ENCODE results near the gene CYP2D6. TPM values are rescaled to one million over a fixed set of nuclear protein-coding genes. Genes with fewer than 3 reads are reported as not detected.

Gene CYP2D6
- total and polyA plus RNA-seq, 10 of the 15 experiments (the other 5 are each of a cell fraction or from before 2014, with no cell fraction given): 0.08 to 1.4 (median 0.39) TPM

- TF ChIP-seq SPI1 (IDR thresholded peaks at IDR 0.05; ENCODE audit: borderline replicate concordance, insufficient read depth, low read depth, low read length): peak; percentile 75
- TF ChIP-seq IKZF1 (conservative IDR thresholded peaks at IDR 0.05): 0 out of 2 replicates have a peak, but pooled peaks have one; percentile 20
- TF ChIP-seq NR2C1 (IDR thresholded peaks at IDR 0.05): no peak
- peaks cover 12 to 22% of the 10 kb centered on the region in 2 experiments for H3K36me3 ChIP-seq (ENCODE audit: control insufficient read depth in 2 of 2, insufficient read depth in 2 of 2, low read length in 1 of 2)
- H3K4me3 ChIP-seq: no peak overlapping the region
- no peaks in the 10 kb centered on the region for H3K27me3 ChIP-seq (replicated peaks in 1 of 2; ENCODE audit: control insufficient read depth in 2 of 2, insufficient read depth in 2 of 2, low read length in 1 of 2)
- FAIRE-seq (peak; percentile 72), ATAC-seq (peak; percentile 27), DNase-seq (ENCODE audit: low read depth, low spot score) (no peak)
- SMC1A ChIA-PET (ENCODE audit: uncharacterized antibody, unreplicated experiment): interaction anchor here (0.6 to 13.3 kb wide), 20 partner anchors 9 to 301 kb away, joined by 3 to 153 read pairs (median 6); no protein-coding TSS in a partner anchor
- no peak overlapping the region for H3K4me2 ChIP-seq (ENCODE audit: control insufficient read depth, insufficient read depth)
- no peaks in the 10 kb centered on the region; the same call in 1 of the 2 replicates for H4K20me1 ChIP-seq (ENCODE audit: control insufficient read depth, insufficient read depth)
- POLR2A ChIA-PET: interaction anchor here (0.5 to 3.7 kb wide), 8 partner anchors 12 to 486 kb away, joined by 3 to 27 read pairs (median 4); no protein-coding TSS in a partner anchor
- in situ Hi-C loops (cut with MboI) (no loop called here), intact Hi-C loops (cut with micrococcal nuclease; ENCODE audit: unreplicated experiment) (no loop called here)
- no peak overlapping the region for H3K9ac ChIP-seq (ENCODE audit: control insufficient read depth, insufficient read depth, low read length)
- CTCF ChIA-PET: interaction anchor here (0.6 to 7.2 kb wide), 18 partner anchors 12 to 303 kb away, joined by 3 to 133 read pairs (median 4); partner anchors contain the start of genes NDUFA6 and NFAM1
- WGBS (ENCODE audit: insufficient coverage, insufficient replicate concordance, low lambda C conversion rate, missing lambda C conversion rate): 88% methylated on average over 8 of the region's 8 CpGs
- H3K4me1 ChIP-seq (ENCODE audit: control insufficient read depth, insufficient read depth, low read length): peaks cover 10% of the 10 kb centered on the region
- H2AFZ ChIP-seq (ENCODE audit: control insufficient read depth, low read depth, low read length): no peak overlapping the region
- BruUV-seq (replicated peaks): no TSS peak
- peak overlapping the region; percentile 33 for H3K27ac ChIP-seq (ENCODE audit: control insufficient read depth, insufficient read depth)
- H3K79me2 ChIP-seq (ENCODE audit: control insufficient read depth, insufficient read depth, low read length): peaks cover 15% of the 10 kb centered on the region
- H3K9me3 ChIP-seq (replicated peaks; ENCODE audit: control insufficient read depth, insufficient read depth, low read length): no peaks in the 10 kb centered on the region
- RAD21 ChIA-PET (ENCODE audit: unreplicated experiment): interaction anchor here (0.6 to 3.6 kb wide), 22 partner anchors 9 to 301 kb away, joined by 3 to 34 read pairs (median 5); partner anchors contain the start of genes NDUFA6 and NFAM1
Measured at GRCh38 chr22:42171946-42172719, 41.5 kb upstream of the CYP2D6 start.

- H3K4me1 ChIP-seq (ENCODE audit: control insufficient read depth, insufficient read depth, low read length): peaks cover 10% of the 10 kb centered on the region
- in situ Hi-C loops (cut with MboI): no loop called here
- no peak overlapping the region for H3K4me2 ChIP-seq (ENCODE audit: control insufficient read depth, insufficient read depth)
- H3K4me3 ChIP-seq: no peak overlapping the region
- peaks cover 12 to 27% of the 10 kb centered on the region in 2 experiments for H3K36me3 ChIP-seq (ENCODE audit: control insufficient read depth in 2 of 2, insufficient read depth in 2 of 2, low read length in 1 of 2)
- H2AFZ ChIP-seq (ENCODE audit: control insufficient read depth, low read depth, low read length): no peak overlapping the region
- H3K27me3 ChIP-seq (replicated peaks in 1 of 2; ENCODE audit: control insufficient read depth in 2 of 2, insufficient read depth in 2 of 2, low read length in 1 of 2): no peaks in the 10 kb centered on the region
- ChIA-PET RAD21 (ENCODE audit: unreplicated experiment) (interaction anchor here (1.3 to 3.6 kb wide), 9 partner anchors 13 to 273 kb away, joined by 3 to 34 read pairs (median 16); partner anchors contain the start of gene NDUFA6), POLR2A (interaction anchor here (0.5 to 3.7 kb wide), 7 partner anchors 13 to 281 kb away, joined by 3 to 27 read pairs (median 3); no protein-coding TSS in a partner anchor), CTCF (interaction anchor here (0.6 to 7.2 kb wide), 8 partner anchors 15 to 302 kb away, joined by 3 to 133 read pairs (median 8); partner anchors contain the start of gene NFAM1), SMC1A (ENCODE audit: uncharacterized antibody, unreplicated experiment) (interaction anchor here (0.6 to 13.3 kb wide), 14 partner anchors 10 to 299 kb away, joined by 3 to 153 read pairs (median 6); no protein-coding TSS in a partner anchor)
- H3K9ac ChIP-seq (ENCODE audit: control insufficient read depth, insufficient read depth, low read length): no peak overlapping the region
- H4K20me1 ChIP-seq (ENCODE audit: control insufficient read depth, insufficient read depth): no peaks in the 10 kb centered on the region; the same call in 1 of the 2 replicates
- TF ChIP-seq BHLHE40 (IDR thresholded peaks at IDR 0.05; ENCODE audit: borderline replicate concordance in 1 of 2, low read depth in 2 of 2, low read length in 1 of 2): no peak
- TF ChIP-seq ZNF24 (IDR thresholded peaks at IDR 0.05): no peak
- TF ChIP-seq PAX8 (IDR thresholded peaks at IDR 0.05): no peak
- no peak for TF ChIP-seq CBFB (IDR thresholded peaks at IDR 0.05; ENCODE audit: low read depth)
- TF ChIP-seq RFX5 (IDR thresholded peaks at IDR 0.05; ENCODE audit: low read depth, low read length): no peak
- TF ChIP-seq SP1 (IDR thresholded peaks at IDR 0.05; ENCODE audit: low read depth, low read length): no peak
- no peak for TF ChIP-seq STAT1 (conservative IDR thresholded peaks at IDR 0.05)
- no peak for TF ChIP-seq RAD51 (IDR thresholded peaks at IDR 0.05)
- no TSS peak for BruUV-seq (replicated peaks)
- DNase-seq (ENCODE audit: low read depth, low spot score) (no peak), FAIRE-seq (no peak), ATAC-seq (no peak)
- 89% methylated on average over 5 of the region's 5 CpGs for WGBS (ENCODE audit: insufficient coverage, insufficient replicate concordance, low lambda C conversion rate, missing lambda C conversion rate)
- H3K27ac ChIP-seq (ENCODE audit: control insufficient read depth, insufficient read depth): no peak overlapping the region
- H3K79me2 ChIP-seq (ENCODE audit: control insufficient read depth, insufficient read depth, low read length): peaks cover 14% of the 10 kb centered on the region
- intact Hi-C loops (cut with micrococcal nuclease; ENCODE audit: unreplicated experiment): no loop called here
- H3K9me3 ChIP-seq (replicated peaks; ENCODE audit: control insufficient read depth, insufficient read depth, low read length): no peaks in the 10 kb centered on the region
Measured at GRCh38 chr22:42171417-42171816, 40.8 kb upstream of the CYP2D6 start.

Data from GM12878 (cell line).